ENCODE data around the gene ALDH6A1.

The ALDH6A1 gene

DNA sequence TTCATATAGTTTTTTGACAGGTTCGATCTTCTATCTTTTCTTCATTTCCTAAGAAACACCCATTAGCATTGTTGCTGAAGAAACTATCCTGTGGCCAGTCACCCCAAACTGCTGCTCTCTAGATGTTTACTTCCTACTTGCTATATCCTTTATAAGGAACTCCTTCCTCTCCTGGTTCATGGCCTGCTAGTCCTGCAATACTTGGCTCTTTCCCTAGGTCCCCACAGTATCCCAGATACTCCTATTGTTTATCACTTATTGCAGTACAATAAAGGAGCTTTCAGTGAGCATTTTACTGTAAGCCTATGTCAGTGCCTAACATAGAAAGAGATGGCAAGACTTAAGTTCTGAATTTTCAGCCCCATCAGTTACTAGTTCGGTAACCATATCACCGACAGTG, 2.8 kb downstream of the ALDH6A1 start:
- H3K4me3 ChIP-seq (ENCODE audit: low read depth, low read length), result no peak overlapping the region
- TF ChIP-seq, protein P1, sequence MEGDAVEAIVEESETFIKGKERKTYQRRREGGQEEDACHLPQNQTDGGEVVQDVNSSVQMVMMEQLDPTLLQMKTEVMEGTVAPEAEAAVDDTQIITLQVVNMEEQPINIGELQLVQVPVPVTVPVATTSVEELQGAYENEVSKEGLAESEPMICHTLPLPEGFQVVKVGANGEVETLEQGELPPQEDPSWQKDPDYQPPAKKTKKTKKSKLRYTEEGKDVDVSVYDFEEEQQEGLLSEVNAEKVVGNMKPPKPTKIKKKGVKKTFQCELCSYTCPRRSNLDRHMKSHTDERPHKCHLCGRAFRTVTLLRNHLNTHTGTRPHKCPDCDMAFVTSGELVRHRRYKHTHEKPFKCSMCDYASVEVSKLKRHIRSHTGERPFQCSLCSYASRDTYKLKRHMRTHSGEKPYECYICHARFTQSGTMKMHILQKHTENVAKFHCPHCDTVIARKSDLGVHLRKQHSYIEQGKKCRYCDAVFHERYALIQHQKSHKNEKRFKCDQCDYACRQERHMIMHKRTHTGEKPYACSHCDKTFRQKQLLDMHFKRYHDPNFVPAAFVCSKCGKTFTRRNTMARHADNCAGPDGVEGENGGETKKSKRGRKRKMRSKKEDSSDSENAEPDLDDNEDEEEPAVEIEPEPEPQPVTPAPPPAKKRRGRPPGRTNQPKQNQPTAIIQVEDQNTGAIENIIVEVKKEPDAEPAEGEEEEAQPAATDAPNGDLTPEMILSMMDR (IDR thresholded peaks at IDR 0.05; ENCODE audit: low read depth, low read length, missing control alignments), result no peak
- DNase-seq (ENCODE audit: low read depth), result no peak
- in situ Hi-C loops (cut with HindIII; ENCODE audit: low sequenced_read_pairs), result no loop called here

DNA sequence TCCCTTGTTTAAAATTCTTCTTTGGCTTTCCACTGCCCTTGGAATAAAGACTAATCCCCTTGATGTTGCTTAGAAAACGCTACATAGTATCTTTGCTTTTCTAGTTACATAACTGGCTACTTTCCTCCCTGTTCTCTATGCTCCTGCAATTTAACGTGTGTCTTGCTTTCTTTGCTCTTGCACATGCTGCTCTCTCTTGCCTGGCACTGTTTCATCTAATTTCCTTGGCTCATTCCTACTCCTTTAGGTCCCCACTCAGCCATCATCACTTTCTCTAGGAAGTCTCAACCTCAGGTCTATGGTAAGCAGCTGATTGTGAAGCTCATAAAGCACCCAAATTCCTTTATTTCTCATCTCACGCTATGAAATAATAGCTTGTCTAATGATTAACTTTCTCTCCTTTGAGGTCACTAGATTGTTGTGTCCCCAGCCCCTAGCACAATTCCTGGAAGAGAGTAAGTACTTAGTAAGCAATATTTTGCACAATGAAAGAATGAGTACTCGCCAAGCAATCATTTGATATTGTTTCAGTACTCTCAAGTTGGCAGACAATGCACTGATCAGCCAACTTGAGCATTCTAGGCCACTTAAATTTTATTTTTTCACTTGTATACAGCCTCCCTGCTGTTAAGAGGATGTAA, 3.3 kb downstream of the ALDH6A1 start:
- DNase-seq (ENCODE audit: low read depth), result no peak
- in situ Hi-C loops (cut with HindIII; ENCODE audit: low sequenced_read_pairs), result no loop called here
- TF ChIP-seq, protein P1 (IDR thresholded peaks at IDR 0.05; ENCODE audit: low read depth, low read length, missing control alignments), result no peak
- no peak overlapping the region for H3K4me3 ChIP-seq (ENCODE audit: low read depth, low read length)

DNA sequence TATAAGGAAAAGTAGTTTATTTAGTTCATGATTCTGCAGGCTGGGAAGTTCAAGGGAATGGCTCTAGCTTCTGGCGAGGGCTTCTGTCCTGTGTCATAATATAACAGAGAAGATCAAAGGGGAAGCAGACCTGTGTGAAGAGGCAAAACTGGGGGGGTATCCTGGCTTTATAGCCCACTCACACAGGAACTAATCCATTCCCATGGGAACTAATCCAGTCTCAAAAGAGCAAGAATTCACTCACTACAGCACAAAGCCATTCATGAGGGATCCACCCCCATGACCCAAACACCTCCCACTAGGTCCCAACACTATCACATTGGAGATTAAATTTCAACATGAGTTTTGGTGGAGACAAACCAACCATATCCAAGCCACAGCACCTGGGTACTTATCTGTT, 6.9 kb downstream of the ALDH6A1 start:
- no peak for DNase-seq (ENCODE audit: low read depth)
- in situ Hi-C loops (cut with HindIII; ENCODE audit: low sequenced_read_pairs), result no loop called here
- TF ChIP-seq, protein P1 (IDR thresholded peaks at IDR 0.05; ENCODE audit: low read depth, low read length, missing control alignments), result no peak
- H3K4me3 ChIP-seq (ENCODE audit: low read depth, low read length), result no peak overlapping the region

DNA sequence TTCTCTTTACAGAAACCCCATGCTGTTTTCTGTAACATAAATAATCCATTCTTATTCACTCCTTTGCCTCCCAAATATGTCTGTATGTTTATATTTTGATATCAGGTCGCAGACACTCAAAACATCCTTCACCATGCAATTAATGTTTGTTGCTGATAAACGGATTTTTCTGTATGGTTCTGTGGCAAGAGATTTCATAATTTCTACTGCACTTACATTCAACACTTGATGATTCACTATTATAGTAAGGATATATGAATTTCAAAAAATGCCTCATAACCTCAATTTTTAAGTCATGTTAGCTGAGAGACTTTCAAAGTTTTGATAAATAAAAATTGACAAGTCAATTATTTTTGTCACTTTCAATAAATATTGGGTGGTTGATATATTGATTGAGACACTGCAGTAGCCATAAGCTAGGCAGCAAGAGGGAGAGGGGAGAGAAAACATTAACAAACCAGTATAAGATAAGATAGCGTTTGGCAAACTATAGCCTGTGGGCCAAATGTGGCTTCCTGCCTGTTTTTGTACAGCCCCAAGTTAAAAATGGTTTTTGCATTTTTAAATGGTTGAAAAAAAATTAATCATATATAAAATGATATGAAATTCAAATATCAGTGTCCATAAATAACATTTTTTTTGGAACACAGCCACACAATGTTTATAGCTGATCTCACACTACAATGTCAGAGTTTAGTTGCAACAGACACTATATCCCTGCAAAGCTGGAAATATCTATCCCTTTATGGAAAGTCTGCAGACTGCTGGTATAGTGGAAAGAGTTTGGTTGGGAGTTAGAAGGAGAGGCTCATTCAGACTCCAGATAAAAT, 18.3 kb downstream of the ALDH6A1 start:
- in situ Hi-C loops (cut with HindIII; ENCODE audit: low sequenced_read_pairs), result no loop called here

DNA sequence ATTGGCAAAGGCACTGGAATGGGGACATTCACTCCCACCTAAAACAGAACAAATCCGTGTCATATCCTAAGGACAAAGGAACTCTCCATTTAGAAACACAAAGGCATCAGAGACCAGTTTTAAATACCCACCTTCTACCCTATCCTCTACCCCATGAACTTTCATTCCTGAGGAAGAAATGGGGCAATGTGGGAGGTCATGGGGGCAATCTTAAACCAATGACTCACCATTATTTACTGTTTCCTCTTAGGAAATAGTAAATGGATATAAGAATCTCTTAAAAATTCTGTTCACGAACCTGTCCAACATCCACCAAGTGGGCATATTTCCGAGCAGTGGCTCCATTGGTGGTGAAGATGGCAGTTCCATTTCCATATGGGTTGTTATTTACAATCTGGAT, 19.4 kb downstream of the ALDH6A1 start:
- H3K4me3 ChIP-seq (ENCODE audit: low read depth, low read length), result no peak overlapping the region
- no peak for DNase-seq (ENCODE audit: low read depth)
- TF ChIP-seq, protein P1 (IDR thresholded peaks at IDR 0.05; ENCODE audit: low read depth, low read length, missing control alignments), result no peak
- in situ Hi-C loops (cut with HindIII; ENCODE audit: low sequenced_read_pairs), result no loop called here

More for the DNA sequence above, 18.3 kb downstream of the ALDH6A1 start:
- no peak overlapping the region for H3K4me3 ChIP-seq (ENCODE audit: low read depth, low read length)
- TF ChIP-seq, protein P1 (IDR thresholded peaks at IDR 0.05; ENCODE audit: low read depth, low read length, missing control alignments), result no peak
- DNase-seq (ENCODE audit: low read depth), result no peak

DNA sequence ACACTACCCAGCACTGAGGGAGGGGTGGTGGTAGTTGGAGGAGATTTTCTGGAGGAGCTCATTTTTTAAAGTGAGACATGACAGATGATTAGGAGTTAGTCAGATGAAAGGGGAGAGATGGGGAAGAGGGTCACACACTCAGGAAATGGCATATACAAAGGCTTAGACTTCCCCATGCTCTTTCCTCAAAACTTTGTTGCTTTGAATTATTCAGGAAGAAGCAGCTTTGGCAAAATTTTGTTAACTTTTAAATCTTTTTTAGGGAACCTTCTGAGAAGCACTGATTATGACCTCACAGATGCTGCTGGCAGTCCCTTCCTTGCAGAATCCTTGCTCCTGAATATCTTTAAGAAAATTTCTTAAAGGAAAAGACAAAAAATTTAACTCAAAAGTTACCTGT, 19.8 kb downstream of the ALDH6A1 start:
- in situ Hi-C loops (cut with HindIII; ENCODE audit: low sequenced_read_pairs), result no loop called here
- no peak for DNase-seq (ENCODE audit: low read depth)
- TF ChIP-seq, protein P1 (IDR thresholded peaks at IDR 0.05; ENCODE audit: low read depth, low read length, missing control alignments), result no peak
- no peak overlapping the region for H3K4me3 ChIP-seq (ENCODE audit: low read depth, low read length)

All from astrocyte of the cerebellum (primary cell).